Skeletal muscle cell (primary cell): ENCODE results near the gene NDUFA6.
"Not testable (repeated sequence)": the region's sequence is repeated elsewhere in the genome, so short reads cannot be mapped to it uniquely, and the experiment has no call there.

Experiments
- DNase-seq: peaks from one replicate; pipeline ENCODE4 v3.0.0-alpha.2; 2010; ENCODE audit warnings: low read depth
- H3K4me3 ChIP-seq: 2 replicates; pipeline ENCODE4 v1.5.1; 2011; ENCODE audit warnings: low read depth, mild to moderate bottlenecking, control low read depth, low read length, moderate library complexity

The NDUFA6 gene

DNA sequence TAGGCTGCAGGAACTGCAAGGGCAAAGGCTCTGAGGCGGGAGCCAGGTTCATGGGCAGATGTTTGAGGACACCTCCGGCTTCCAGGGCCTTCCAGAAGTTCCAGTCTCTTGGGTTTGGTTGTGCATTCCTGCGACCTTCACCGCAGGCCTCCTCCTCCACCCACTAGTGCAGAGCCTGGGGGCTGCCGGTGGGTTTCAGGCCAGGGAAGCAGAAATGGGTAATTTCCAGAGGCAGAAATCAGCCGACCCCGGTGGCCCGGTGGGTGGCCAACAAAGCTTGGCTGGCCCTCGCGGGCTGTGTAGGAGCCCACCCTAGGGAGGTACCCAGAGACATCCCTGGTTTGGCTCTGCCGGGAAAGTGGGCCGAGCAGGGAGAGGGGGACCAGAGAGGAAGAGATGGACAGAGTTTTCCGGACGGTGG, 16.9 kb downstream of the NDUFA6 start:
- H3K4me3 ChIP-seq: peak overlapping the region; percentile 62
- no peak for DNase-seq

DNA sequence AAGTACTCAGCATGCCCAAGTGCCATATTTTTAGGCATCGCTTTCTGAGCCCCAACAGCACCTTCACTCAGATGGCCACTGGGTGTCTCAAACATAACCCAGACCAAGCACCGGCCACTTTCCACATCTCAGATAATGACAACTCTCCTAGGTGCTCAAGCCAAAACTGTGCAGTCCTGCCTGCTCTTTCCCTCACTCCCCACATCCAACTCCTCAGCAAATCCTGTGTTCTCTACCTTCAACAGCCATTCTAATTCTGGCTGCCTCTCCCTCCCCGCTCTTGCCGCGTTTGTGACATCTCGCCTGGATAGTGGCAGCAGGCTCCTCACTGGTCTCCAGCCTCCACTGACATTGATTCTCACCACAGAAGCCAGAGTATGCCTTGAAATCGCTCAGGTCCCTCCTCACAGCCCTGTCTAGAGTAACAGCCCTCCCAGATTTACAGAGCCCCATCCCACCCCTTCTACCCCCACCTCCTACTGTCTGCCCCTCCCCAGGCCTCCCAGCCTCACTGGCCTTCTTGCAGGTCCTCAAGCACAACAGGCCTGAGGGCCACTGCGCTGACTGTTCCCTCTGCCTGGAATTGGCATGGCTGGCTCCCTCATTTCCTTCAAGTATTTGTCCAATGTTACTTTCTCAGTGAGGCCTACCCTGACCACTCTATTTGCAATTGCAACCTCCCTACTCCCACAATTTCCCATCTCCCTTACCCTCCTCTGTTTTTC, 17.8 kb downstream of the NDUFA6 start:
- H3K4me3 ChIP-seq: no peak overlapping the region
- no peak for DNase-seq

DNA sequence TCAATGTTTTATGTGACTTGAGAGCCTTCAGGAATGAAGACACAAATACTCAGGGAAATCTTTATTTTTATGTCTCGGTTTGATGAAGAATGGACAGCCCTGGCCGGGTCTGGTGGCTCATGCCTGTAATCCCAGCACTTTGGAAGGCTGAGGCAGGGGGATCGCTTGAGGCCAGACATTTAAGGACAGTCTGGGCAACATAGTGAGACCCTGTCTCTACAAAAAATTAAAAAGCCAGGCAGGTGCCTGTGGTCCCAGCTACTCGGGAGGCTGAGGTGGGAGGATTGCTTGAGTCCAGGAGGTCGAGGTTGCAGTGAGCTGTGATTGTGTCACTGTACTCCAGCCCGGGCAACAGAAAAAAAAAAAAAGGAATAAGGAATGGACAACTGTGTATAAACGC, 19.1 kb downstream of the NDUFA6 start:
- peak overlapping the region; percentile 54 for H3K4me3 ChIP-seq

DNA sequence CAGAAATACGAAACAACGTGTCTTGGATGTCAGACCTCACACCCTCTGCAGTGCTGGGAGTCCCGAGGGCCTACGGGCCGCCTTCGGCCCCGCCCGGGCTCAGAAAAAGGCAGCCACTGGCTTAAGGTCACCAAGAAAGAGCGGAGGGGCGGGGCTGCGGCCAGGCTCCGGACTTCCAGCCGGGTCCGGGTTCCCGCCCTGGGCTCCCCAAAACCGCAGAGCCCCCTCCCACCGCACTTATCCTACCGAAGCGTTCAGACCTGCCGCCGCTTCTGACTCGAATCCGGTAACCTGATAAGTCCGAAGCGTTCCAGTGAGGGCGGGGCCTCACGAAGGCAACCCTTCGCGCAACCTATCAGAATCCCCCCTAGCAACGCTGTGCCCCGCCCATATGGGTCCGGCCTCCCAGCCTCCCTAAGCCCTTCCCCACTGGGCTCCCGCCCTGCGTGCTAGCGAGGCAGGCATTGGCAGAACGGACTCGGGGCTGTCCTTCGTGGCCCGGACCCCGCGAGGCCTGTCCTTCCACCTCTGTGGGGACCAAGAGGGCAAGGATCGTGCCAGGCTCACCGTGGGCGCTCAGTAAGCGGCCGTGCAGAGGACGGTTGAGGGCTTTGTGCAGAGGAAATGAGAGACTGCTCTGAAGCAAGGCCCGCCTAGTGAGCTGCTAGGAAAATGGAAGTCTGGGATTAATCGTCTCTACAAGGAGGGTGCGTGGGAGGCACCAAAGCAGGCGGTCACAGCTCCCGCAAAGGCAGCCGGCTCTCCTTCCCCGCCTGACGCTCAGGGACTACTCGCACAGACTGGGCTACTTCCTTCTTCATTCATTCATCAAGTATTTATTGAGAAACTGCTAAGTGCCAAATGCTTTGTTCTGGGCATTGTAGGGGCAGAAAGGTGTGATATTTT, 19.8 kb downstream of the NDUFA6 start, which contains the start of gene NAGA:
Gene NAGA, minus strand, starts transcription at position 296 of the 906 bp plus-strand sequence. CDS start 515 bp downstream, outside the sequence.
- peak; percentile 85 for DNase-seq
- peak within 1 kb of the TSS; percentile 54 for H3K4me3 ChIP-seq

More for the DNA sequence above, 19.1 kb downstream of the NDUFA6 start:
- not testable (repeated sequence) for DNase-seq

DNA sequence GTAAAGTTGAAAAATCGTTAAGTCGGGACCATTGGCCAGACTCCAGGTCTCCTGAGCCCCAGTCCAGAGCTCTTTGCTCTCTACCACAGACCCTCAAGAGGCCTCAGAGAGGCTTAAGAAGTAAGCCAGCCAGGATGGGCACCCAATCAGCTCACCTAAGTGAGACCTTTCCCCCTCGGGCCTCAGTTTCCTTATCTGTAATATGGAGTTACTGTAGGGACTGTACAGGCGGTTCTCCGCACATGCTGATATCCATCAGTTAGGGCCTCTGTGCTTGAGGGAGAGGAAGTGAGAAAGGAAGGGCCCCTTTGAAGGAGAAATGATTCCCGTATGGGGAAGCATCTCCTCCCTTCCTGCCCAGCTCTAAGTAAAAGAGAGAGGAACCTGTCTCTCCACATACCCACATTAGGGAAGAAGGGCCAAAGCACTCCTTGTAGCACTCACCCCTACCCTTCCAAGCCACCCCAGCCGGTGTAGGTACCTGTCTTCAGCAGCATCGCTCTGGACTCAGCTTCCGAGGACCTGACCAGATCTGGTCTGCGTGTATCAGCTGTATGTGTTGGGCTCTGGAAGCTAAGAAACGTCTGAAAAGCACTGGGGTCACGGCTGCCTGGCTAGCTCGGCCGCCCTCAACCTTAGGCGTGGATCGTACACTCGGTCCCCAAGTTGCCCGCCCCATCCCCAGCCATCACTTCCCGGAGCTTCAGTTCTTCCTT, 20.6 kb downstream of the NDUFA6 start:
- no peak for DNase-seq
- peak overlapping the region; percentile 54 for H3K4me3 ChIP-seq

DNA sequence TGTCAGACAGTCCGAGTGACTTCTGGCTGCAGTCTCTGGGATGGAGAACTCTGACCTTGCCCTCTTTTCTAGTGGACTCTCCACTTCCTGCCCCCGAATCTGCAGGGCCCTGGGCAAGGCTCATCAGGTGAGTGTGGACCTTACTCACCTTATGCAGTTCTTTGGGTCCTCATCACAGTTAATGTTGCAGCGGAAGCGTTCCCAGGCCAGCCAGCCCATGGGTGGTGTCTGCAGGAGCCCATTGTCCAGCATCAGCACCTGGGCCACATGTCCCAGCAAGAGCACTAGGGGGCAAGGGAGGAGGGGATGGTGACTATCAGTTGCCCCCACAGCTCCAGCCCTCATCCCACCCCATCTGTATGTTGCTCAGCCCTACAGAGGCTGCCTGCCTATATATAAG, 22.3 kb downstream of the NDUFA6 start:
- no peak for DNase-seq

DNA sequence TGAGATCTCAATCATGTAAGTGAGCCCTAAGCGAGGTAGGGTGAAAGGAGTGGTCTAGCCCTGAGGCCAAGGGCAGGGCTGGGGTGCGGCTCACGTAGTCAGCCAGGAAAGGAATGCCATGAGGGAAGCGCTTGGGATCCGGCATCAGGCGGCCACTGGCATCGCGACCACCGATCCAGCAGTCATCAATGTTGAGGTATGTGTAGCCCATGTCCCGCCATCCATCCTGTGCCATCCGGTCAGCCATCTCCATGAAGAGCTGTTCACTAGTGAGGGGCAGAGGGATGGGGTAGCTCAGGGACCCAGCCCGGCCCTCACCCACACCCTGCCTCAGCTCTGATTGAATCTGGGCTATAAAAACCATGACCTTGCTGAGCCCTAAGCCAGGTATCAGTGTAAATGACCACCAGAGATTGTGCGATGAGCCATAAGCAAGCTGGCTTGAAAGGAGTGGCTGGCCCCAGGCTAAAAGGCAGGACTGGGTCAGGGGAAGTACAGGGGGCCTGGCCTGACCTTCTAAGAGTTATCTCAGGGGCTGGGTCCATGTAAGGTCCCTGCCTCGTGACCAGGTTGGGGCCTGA, 22.8 kb downstream of the NDUFA6 start:
- H3K4me3 ChIP-seq: no peak overlapping the region
- DNase-seq: no peak

More for the DNA sequence above, 22.3 kb downstream of the NDUFA6 start:
- H3K4me3 ChIP-seq: no peak overlapping the region

DNA sequence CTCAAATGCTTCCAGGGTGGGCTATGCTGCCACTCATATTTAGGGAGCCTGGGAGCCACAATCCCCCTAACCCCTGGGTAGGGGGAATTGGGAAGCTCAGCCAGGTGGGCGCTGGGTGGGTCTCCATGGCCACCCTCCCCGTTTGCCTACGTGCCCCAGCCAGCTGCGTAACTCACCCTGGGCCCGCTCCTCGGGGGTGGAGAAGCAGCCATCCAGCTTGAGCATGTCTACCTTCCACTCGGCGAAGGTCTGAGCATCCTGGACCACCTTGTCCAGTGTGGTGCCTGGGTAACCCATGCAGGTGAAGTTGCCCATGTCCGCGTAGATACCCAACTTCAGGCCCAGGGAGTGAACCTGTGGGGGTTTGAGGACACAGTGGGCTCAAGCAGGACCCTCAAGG, 23.6 kb downstream of the NDUFA6 start:
- H3K4me3 ChIP-seq: no peak overlapping the region
- DNase-seq: no peak

DNA sequence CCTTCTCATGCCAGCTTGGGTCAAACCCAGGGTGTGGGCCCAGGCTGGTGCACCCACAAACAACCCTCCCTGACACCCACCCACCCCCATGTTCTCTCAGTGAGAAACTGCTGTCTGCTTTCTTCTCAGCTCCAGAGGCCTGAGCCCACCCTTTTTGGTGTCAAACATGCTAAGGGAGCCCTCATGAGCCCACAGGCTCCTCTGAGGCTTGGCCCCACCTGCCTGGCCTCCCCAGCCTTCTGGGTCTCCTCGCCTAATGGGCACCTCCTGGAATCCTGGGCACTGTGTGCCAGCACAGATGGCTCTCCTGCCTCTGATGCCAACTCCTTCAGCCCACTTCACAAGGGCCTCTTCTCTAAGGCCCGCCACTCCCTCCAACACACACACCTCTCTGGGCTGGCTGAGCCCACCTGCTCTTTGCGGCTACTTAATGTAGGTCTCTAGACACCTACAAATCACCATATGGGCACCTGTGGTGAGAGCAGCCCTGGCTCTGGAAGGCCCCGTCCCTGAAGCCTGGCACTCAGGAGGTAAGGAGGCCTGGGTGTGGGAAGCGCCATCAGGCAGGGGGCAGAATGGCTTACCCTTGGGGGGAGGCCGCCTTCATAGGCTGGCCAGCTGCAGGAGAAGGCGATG, 24.3 kb downstream of the NDUFA6 start:
- no peak for DNase-seq
- no peak overlapping the region for H3K4me3 ChIP-seq

DNA sequence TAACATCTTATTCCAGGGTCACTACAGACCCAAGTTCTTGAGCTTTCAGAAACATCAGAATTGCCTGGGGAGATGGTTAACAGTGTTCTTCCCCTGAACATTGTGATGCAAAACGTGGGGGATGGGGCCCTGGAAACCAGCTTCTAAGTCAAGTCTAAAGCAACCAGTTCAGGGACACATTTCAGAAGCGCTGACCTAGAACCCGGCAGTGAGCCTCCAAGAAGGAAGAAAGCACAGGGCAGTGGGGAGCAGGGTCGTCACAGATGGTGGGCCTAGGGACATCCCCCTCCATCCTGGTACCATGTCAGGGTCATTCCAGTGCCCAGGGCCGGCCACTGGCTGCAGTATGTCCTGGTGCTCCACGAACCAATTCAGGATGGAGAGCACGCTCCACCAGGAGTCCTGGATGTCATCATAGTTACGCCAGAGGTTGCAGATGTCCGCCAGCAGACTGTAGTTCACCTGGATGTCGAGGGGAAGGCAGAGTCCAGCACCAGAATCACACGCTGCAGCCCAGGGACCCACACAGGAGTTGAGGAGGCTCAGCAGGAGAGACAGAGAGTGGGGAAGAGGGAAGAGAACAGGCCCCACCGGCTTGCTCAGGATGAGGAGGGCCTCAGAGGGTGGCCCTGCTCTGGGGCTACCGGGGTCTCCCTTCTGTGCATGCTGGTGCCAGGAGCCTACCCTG, 25.0 kb downstream of the NDUFA6 start:
- no peak for DNase-seq
- no peak overlapping the region for H3K4me3 ChIP-seq

DNA sequence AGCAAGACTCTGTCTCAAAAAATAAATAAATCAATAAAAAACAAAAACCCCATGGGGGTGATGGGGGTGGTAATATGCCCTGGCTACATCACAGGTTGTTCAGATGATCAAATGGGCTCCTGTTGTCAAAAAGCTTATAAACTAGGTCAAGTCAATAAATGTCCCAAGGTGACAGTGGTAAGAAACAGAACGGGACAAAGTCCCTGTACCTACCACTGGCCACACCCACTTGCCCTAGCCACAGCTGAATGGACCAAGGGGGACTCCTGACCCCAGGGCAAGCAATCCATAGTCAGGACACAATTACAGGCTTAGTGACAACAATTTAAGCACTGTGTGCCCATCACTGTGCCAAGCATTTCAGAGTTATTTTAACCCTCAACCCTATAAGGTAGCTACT, 25.9 kb downstream of the NDUFA6 start:
- no peak for DNase-seq

DNA sequence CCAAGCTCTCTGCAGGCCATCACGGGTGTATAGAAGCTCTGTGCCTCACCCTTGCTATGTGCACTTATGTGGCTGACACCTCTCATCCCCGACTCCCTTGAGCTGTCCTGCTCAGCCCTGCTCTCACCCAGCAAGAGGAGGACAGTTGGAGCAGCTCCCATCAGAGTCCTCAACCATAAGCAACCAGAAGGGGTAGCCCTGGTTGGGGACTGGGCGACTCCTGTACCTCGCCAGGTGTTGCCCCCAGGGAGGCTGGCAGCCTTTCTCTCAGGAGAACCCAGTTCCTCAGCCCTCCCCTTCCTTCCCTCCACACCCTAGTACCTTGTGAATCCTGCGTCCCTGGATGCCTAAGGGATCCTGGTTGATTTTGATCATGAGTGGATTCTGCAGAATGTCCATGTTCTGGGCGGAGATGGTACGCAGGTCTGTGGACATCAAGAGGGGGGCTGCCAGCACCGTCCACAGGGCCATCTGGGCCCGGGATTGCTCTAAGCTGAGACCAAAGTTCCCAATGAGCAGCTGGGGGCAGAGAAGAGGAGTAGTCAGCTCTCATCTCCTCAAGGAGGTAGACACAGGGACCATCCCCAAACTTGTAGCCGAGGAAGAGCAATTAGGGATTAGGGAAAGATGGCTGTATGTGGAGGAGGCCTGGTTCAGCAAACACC, 27.9 kb downstream of the NDUFA6 start:
- H3K4me3 ChIP-seq: no peak overlapping the region
- DNase-seq: no peak

More for the DNA sequence above, 25.9 kb downstream of the NDUFA6 start:
- no peak overlapping the region for H3K4me3 ChIP-seq

DNA sequence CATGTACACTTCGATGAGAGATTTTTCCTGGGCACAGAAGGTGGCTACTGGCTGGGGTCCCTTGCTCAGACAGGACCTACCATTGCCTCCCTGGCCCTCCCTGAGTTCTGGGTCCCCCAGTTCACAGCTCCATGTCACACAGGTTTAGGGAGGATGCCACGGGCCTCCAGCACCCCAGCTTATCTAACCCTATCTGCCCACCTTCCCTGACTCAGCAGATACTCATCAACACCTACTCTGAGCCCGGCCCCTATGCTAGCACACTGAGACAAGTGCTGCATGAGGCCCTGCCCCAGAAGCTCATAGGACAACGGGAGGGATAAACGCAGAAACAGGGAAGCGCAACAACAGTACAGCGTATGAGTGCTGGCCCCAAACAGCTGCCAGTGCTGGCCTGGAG, 29.5 kb downstream of the NDUFA6 start:
- DNase-seq: no peak

DNA sequence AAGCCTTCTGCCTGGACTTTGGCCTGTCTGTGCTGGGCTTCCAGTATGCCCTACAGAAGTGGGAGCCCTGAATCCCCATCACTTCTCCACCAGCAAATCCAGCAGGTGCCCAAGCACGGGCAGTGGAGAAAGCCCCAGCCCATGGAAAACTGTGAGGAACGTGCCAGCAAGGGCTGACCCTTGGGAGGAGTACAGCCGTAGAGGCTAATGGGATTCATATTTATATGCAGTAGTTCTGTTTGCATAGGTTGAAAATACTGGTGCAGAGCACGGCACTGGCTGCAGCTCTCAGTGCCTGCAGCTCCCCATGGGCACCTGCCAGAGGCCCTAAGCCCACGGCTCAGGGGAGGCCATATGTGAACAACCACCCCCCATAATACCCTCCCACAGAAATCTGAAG, 30.1 kb downstream of the NDUFA6 start:
- no peak for DNase-seq
- H3K4me3 ChIP-seq: no peak overlapping the region

More for the DNA sequence above, 29.5 kb downstream of the NDUFA6 start:
- no peak overlapping the region for H3K4me3 ChIP-seq

DNA sequence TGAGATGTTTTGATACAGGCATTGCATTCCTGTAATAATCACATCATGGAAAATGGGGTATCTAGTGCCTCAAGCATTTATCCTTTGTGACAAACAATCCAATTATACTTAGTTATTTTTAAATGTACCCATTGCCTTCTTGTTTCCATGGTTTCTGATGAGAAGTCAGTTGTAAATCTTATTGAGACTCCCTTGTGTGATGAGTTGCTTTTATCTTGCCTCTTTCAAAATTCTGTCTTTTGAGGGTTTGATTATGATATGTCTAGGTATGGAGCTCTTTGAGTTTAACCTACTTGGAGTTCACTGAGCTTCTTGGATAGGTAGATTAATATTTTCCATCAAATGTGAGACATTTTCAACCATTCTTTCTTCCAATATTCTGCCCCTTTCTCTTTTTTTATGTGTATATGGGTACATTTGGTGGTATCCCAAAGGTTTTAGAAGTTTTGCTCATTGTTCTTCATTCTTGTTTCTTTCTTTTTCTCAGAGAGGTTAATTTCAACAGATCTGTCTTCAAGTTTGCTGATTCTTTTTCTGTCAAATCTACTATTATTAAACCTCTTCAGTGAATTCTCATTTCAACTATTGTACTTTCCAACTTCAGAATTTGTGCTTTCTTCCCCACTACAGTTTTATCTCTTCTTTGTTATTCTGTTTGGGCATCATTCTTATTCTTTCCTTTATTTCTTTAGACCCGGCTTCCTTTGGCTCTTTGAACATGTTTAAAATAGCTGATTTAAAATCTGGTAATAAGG, 33.6 kb downstream of the NDUFA6 start:
- DNase-seq: no peak
- H3K4me3 ChIP-seq: no peak overlapping the region

DNA sequence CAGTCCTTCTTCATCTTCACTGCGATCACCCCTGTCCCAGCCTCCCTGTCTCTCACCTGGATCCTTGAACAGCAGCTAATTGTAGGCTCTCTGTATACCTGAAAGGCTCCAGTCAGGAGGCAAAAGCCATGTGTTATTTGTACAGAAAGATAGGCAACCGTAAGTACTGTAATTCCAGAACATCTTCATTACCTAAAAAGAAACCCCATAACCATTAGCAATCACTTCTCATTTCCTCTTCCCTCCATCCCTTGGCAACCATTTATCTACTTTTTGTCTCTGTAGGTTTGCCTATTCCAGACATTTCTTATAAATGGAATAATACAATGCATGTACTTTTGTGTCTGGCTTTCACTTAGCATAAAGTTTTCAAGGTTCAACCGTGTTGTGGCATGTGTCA, 37.8 kb downstream of the NDUFA6 start:
- no peak overlapping the region for H3K4me3 ChIP-seq
- DNase-seq: no peak

DNA sequence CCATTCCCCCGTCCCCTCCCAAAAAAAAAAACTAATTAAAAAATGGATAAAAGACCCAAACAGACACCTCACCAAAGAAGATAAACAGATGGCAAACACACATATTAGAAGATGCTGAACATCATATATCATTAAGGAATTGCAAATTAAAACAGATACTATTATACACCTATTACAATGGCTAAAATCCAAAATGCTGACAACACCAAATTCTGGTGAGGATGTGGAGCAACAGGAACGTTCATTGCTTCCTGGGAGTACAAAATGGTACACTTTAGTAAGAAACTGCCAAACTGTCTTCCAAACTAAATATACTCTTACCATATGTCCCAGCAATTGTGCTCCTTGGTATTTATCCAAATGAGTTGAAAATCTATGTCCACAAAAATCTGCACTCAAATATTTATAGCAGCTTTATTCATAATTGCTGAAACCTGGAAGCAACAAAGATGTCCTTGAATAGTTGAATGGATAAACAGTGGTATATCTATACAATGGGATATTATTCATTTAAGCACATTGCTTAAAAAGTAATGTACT, 39.9 kb downstream of the NDUFA6 start:
- DNase-seq: no peak
- H3K4me3 ChIP-seq: no peak overlapping the region
